HG02642 (cell line): ENCODE data around the gene VWCE.

Source experiments
- ATAC-seq: cut with Tn5 transposase; IDR thresholded peaks from one replicate; pipeline ENCODE4 v1.9.1; 2021; ENCODE audit warnings: mild to moderate bottlenecking; ENCODE audit not compliant: unreplicated experiment, poor library complexity

Gene VWCE

DNA sequence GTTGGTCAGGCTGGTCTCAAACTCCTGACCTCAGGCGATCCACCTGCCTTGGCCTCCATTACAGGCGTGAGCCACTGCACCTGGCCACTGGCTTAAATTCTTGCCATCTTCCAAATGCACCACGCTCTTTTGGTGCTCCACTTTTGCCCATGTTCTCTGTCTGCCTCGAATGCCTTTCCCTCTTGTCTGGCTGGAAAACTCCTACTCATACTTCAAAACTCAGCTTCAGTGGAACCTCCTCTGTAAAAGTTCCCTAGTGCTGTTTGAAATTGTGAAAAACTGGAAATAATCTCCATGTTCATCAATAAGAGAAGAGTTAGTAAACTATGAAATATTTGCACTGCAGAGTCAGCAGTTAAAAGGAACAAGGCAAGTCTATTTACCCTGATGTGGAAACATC is 11.5 kb downstream of the VWCE start:
- ATAC-seq, result no peak

DNA sequence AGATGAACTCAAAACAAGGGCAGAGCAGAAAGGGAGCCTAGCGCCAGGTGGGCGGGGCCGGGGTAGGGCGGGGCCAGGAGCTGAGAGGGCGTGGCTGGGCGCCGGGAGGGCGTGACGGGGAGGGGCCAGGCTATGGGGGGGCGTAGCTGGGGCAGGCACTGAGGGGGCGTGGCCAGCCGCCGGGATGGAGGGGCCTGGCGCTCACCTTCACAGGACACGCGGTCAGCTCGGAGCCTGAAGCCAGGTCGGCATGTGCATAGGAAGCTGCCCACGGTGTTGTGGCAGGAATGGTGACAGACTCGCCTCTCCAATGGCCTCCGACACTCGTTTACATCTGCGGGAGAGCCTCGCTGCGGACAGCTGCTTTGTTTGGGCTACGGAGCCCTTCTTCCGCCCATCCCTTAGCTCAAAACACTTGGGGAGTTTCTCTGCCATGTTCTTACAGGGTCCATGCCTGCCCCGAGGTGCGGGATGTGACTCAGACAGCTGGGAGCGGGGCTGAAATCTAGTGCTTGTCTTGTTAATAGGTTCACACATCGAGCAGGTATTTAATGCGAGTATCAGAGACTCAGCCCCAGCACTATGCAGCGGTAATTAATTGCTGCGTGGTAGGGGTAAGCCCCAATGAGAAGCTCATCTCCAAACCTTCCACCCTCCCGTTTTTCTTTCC is 13.4 kb downstream of the VWCE start:
- ATAC-seq, result no peak

DNA sequence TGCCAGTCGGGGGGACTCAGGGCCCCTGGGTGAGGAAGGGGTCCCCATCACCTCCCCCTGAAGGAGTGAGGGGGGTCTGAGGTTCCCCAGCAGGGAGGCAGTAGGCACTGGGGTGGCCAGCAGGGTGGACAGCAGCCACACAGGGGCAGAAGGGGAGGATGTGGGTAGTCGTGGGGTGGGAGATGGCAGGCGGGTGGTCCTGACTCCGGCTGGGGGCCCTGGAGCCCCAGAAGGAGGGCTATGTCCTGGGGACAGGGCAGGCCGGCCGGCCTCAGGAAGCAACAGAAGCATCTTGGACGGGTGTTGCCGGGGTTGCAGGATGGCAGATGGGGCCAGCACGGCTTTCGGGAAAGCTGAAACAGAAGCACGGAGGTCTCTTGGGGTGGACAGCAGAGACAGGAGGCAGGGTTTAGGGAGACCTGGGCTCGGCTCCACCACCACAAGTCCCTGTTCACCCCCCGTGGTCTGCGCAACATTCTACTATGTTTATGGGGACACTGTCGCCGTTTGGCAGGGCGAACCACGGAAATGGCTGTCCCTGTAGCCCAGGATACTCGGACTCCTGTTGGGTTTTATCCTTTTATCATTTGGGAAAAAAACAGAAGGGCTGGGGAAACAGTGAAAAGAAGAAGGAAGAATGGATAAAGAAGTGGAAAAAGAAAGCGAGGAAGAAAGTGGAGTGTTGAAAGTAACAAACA is 14.1 kb downstream of the VWCE start:
- ATAC-seq, result no peak

DNA sequence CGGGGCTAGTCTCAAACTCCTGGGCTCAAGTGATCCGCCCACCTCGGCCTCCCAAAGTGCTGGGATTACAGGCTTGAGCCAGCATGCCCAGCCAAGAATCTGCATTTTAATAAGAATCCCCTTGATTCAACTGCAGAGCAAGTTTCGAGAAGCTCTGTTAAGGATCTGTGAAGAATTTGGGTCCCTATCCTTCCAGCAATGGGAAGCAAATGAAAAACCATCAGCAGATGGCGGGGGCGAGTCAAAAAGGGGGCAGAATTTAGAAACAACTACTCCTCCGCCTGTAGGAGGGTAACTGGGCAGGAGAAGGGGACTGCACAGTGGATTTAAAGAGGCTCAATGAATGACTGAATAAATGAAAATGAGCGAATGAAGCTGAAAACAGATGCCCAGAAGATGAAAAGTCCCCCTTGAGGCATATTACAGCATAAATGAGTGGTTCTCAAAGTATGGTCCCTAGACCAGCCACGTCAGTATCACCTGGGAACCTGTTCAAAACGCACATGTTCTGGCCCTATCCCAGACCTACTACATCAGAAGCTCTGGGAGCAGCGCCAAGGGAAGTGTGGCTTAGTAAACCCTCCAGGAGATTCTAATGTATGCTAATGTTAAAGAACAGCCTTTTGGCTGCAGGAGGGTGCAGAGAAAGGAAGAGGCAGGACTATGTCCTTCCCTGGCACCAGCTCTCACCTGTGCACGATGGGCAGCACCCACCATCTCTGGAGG is 15.0 kb downstream of the VWCE start:
- ATAC-seq, result no peak

DNA sequence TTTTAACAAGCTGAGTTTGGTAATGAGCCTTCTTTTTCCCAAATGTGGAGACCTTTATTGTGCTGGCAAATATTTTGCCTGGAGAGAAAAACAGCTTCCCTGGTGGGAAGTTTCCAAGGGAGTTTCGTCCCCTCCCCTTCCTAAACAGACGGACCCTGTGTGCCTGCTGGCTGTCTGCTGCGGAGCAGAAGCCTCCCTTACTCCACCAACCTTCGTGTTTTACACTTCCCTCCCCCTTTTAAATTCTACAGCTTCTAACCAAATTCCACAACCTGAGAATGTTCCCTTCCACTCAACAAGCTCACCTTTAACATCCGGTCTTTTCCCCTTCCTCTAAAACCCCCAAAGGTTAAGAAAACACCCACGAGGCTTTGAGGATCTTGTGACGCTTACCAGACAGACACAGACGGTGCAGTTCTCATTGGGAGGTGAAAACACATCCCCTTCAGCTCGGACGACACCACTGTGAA is 17.1 kb downstream of the VWCE start:
- ATAC-seq, result no peak

DNA sequence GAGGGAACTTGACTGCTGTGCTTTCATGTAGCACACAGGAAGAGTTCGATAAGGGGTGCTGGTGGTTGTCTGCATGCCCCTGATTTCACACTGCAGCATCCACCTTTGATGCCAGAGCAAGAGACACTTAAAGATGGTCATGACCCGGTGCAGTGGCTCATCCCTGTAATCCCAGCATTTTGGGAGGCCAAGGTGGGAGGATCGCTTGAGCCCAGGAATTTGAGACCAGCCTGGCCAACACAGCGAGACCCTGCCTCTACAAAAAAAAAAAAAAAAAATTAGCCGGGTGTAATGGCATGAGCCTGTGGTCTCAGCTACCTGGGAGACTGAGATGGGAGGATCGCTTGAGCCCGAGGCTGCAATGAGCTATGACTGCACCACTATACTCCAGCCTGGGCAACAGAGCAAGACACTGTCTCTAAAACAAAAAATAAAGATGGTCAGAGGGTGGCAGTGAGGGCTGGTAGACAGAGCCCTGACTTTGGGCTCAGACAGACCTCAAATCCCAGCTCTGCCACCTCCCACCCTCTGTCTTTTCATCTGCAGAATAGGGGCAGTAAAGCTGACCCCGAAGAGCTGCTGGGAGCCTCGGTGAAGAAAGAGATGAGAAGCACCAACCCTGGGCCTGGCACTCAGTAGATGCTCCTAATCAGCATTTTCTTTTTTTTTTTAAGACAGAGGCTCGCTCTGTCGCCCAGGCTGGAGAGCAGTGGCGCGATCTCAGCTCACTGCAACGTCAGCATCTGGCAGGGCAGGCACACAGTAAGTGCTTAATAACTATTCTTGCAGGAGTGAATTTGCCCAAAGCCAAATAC is 17.7 kb downstream of the VWCE start:
- ATAC-seq, result no peak

DNA sequence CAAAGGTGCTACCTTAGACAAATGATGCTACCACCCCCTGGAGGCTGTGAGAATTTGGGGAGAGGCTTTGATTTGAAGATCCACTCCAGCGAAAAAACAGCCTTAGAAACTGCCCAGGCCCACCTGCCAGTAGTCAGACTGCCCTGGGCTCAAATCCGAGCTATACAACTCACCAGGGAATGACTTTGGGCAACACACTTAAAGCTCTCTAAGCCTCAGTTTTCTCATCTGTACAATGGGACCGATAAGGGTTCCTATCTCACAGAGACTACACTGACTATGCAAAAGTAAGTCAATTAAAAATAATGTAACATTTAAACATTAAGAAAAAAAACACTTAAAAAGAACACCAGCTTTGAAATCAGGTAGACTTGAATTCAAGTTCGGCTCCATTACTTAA is 19.9 kb downstream of the VWCE start:
- ATAC-seq, result no peak

DNA sequence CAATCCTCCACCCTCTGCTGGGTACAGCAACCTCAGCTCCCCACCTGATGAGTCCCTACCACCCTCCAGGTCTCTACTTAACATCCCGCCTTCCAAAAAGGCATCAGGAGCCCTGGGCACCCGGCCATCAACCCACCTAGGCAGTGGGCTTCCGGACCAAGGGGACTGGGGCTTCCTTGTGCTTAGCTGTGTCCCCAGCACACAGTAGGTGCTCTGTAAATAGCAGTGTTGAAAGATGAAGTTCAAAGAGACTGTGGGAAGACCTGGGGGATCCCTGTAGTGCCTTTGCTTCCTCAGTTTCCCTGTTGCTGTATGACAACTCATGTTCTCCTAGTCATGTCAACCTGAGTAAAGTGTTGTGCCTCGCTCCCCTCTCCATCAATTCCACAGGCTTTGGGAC is 21.0 kb downstream of the VWCE start:
- no peak for ATAC-seq

DNA sequence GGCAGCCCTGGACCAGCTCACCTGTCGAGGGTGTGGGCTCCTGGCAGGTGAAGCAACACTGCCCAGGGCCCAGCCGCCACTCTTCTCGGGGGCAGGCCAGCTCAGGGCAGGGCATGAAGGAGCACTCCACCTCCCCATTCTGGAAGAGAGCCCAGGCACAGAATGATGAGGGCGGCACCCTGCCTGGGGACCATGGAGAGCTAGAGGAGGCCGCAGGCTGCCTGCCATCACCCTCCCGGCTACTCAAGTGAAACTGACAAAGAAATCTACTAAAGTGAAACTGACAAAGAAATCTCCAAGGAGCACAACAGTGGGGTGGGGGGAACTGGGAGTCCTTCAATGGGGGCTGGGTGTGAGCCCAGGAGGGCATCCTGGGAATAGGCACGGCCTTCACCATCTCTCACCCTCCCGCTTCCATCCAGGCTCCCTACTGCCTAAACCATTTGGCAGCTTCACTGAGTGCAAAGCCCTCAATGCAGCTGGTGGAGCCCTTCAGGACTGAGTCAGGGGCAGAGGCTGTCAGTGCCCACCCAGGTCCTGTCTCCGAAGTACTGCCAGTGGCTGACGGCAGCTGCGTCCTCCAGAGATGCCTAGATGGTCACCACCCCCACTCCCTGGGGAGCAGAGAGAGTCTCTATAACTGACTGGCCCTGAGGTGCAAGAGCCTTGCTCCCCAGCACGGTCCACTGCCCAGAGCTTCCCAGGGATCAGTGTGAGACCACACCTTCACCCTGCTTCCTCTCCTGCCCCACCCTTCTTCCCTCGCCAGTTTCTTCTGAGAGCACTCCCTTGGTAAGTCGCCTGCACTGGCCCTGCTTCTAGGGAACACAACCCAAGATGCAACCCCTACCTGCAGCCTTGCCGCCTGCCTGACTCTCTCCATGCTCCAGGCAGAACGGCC is 21.7 kb downstream of the VWCE start:
- no peak for ATAC-seq

DNA sequence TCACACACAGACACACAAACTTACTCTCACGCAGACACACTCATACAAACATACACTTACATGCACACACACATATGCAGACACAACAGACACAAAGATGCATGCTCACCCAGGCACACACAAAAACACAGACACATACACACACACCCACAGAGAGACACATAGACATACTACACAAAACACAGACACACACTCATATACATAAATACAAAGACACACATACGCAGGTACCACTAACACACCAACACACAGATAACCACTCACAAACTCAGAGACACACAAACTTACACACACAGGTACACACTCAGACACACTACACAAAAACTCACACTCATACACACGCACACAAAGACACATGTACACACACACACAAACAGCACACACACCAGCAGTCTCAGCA is 22.4 kb downstream of the VWCE start:
- ATAC-seq, result no peak

DNA sequence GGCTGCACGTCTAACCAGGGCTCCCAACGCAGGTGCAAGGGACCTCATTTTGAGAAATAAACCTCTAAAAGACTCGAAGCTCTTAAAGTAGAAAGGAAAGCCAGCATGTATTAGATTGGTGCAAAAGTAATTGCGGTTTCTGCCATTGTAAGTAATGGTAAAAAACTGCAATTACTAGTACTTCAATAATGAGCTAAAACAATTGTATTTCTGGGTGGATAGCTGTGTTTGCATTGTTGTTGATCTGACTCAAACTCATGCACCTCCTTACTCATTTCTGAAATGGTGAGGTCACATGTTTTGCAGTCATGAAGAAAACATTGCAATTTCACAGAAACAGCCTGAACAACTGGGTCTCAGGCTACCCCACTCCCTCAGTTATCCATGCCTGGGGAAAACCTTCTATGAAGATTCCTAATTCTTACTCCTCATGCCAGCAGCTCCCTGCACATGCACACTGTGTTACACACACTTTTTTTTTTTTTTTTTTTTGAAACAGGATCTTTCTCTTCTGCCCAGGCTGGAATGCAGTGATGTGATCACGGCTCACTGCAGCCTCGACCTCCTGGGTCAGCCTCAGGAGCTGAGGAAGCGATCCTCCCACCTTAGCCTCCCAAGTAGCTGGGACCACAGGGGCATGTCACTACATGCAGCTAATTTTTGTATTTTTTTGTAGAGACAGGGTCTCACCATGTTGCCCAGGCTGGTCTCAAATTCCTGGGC is 24.6 kb downstream of the VWCE start:
- ATAC-seq, result no peak

DNA sequence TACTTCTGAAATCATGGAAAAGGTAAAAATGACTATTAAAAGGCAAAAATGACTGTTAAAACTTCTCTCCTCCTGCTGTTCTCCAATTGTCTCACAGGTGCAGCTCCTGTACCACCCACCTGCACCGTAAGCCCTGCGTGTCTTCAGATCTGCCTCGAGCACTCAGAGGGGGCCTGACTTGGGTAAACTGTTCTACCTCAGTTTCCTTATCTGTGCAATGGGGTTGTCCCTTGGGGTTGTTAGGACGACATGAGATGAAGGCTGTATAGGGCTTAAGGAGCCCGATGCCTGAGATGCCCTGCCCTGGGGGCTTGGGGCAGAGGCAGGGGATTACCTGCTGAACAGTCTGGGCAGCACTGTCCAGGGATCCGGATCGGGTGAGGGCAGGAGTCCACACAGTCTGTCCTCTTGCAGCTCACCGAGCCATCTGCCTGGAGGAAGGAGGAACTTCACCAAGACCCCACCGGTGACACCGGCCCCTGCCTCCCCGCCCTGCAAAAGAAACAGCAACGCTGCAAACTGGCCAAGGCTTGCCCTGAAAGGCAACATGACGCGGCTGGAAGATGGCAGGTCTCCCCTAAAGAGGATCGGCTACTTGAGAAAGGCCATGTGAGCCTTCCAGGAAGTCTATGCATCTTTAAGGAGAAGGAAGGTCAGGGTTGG is 26.4 kb downstream of the VWCE start:
- no peak for ATAC-seq

DNA sequence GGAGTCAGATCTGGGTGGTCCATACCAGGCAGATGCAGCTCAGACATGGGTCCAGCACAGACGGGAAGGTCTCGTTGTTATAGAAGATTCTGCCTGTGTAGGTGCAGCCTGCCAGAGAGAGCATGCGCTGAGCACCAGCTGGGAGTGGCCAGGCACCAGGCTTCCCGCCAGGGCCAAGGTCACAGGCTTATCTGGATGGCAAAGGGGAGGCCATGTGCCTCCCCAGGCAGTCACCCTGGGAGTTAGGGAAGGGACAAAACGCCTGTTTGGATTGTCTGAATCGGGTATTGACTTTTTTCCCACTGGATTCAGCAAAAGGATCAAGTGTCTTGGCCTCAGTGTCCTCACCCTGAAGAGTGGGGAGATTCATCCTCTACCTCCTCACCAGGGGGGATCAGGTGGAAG is 27.7 kb downstream of the VWCE start:
- ATAC-seq, result no peak

DNA sequence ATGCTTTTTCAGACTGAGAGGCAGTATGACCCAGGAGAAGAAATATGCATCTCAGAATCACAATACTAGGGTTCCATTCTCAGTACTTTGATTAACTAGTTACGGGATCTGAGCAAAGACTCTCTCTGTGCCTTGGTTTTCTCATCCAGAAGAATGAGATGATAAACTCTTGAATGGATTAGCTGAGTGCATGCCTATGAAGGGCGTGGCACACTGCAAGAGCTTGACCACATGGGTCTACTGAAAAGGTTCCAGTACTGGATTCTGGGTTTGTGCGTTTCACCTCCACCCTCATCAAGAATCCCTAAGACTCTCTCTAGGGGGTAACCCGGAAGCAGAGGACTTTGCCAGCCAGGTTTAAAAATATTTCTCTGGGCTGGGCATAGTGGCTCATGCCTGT is 28.5 kb downstream of the VWCE start:
- ATAC-seq, result no peak

DNA sequence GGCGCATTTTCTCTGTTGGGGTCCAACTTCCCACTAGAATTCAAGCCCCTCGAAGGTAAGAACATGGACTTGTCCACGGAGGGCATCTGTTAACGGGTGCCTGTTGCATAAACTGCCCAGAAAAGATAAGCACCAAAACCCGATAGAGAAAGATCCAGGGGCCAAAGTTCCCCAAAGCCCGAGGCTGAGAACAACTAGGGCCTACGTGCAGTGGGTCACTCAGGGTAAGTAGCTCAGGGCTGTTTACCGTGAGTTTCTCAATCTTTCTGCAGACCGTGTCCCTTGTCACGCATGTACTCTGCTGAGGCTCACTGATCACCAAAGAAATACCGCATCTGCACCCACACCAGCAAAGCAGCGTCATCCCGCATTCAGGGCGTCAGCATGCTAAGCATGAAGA is 29.8 kb downstream of the VWCE start:
- no peak for ATAC-seq

DNA sequence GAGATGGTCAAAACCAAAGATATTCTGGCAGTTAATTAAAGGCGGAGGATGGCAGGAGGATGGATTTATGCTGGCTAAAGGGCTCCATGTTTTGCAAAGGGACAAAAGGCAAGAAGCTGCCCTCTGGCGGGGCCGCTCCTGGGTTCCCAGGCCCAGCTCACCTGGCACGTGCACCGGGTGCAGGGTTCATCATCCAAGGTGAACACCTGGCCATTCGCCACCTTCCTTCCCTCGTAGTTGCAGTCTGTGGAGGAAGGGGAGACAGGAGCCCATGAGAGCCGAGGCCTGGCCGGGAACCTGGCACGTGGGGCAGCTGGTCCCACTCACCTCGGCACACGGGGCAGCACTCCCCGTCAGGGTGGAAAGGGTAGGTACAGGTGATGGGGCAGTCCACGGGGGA is 30.3 kb downstream of the VWCE start:
- no peak for ATAC-seq

DNA sequence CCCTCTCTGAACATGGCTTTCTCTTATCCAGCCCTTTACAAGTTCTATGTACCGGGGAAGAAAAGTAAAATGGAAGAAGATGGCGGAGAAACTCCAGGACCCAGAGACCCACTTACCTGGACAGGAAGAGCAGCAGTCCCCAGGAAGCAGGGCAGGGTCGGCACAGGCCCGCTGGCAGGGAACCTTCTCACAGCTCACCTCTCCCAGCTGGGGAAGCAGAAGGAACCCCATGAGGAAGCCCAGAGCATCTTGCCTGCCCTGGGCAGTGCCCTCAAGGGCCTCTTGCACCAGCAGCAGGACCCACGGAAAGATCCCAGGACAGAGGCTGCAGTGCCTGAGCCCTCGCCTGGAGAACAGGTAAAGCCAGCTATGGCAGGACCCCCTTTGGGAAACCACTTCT is 30.7 kb downstream of the VWCE start:
- no peak for ATAC-seq

DNA sequence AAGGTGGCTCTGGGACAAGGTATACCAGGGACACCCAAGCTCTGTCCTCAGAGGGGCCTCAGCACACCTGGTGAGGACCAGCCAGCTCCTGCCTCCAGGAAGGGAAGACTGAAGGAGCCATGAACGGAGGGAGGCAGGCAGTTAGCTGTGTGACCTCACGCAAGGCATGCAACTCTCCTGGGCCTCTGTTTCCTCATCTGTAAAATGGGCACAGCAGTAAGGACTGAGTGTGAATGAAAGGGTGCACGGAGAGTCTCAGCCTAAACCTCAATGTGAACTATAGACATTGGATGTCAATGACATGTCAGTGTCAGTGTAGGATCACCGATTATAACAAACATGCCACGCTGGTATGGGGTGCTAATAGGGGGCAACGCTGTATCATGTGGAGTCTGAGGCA is 35.8 kb downstream of the VWCE start:
- ATAC-seq, result no peak

DNA sequence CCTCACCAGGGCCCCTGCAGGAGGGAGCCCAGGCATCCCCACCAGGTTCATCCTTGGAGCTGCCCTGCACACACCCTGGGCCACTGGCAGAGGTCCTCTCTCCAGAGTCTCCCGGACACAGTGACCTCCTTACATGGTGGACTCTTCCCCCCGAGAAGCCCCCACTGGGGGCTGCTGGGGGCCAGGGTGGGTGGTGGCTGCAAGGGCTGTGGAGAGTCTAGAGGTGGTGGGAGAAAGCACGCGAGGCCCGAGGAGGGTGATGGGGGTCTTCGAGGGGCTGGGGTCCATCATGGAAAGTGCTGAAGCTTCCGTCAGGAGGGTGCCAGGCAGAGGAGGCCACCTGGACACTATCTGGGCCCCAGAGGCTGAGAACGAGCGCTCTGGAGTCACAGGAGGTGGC is 36.6 kb downstream of the VWCE start:
- no peak for ATAC-seq
